IPS-NIHi7 (cell line): Measurements from ENCODE around the gene NEIL1.

Source experiments
- DNase-seq: peaks from one replicate; pipeline ENCODE4 v3.0.0; 2012; ENCODE audit warnings: mixed read lengths; ENCODE audit errors: extremely low spot score

Gene NEIL1

DNA sequence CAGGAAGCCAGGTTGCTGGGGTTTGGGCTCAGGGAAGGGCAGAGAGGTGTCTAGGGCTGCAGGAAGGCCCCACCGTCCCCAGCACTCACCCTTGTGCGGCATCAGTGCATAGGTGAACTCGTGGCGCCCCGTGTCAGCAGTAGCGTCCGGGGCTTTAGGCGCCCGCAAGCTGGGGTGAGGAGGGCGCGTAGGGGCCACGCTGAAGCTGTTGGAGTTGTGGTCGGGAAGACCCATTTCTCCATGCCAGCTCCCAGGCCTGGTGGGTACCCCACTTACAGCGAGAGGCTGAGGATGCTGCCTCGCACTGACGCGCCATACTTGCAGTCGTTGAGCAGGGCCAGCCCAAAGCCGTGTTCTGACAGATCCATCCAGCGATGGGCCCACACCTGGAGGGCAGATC is 9.7 kb downstream of the NEIL1 start:
- no peak for DNase-seq

DNA sequence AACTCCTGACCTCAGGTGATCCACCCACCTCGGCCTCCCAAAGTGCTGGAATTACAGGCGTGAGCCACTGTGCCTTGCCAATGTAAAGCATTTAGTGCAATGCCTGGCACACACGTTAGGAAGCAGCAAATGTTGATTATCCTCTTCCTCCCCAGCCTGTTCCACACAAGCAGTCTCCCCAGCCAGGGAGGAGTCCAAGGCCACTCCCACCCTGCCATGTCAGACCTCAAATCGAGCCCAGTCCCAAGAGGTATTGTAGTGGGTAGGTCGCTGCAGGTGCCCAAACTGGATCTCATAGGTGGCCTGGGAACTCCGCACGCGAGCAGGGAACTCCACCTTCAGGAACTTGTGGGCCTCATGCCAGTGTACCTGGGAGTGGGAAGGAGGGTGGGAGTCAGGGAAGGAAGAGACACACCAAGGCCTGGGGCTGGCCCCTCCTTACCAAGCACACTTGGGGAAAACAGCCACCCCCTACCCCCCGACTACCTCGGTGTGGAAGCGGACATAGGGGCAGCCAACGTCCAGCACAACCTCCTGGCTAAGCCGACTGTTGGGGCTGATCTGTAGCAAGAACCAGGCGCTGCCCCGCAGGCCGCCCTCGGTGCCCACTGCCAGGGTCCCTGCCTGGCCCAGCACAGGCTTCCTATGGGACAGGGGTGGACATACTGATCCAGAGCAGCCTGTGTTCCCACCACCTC is 11.3 kb downstream of the NEIL1 start:
- no peak for DNase-seq

GRCh38 chr15:75358771-75359536 is 12.1 kb downstream of the NEIL1 start:
- no peak for DNase-seq

- DNase-seq: no peak
Measured at GRCh38 chr15:75359537-75360250, 12.9 kb downstream of the NEIL1 start.

DNA sequence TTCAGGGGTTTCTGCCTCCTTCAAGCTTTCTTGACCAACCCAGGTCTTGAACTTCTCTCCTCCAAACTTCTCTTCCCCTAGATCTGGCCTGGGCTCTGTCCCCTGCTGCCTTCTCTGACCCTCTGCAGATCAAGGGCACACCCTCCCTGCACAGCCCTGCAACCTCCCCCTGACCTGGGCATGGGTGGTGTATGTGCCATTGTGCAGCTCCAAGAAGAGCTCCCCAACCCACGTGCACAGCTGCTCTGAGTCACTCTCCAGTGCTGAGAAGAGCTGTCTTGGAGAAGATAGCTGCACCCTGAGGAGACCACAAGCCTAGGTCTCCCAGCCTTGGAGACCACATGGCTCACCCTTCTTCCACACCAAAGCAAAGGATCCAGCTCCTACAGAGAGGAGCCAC is 13.6 kb downstream of the NEIL1 start:
- no peak for DNase-seq

DNA sequence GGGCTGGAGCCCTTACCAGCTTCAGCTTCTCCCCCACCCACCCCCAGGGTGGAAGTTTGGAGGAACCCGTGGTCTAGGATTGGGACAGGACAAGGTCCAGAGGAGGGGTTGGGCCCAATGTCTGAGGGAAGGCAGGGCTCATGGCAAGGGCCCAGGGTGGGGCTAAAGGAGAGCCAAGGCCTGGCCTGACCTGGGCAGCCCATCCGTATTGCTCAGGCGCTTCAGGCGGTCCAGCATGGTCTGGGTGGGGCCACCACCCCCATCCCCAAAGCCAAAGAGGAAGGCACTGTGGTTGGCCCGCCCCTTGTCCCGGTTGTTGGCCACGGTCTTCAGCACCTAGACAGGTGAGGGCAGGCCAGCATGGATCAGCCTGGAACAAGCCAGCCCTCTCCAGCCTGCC is 14.0 kb downstream of the NEIL1 start:
- no peak for DNase-seq

DNA sequence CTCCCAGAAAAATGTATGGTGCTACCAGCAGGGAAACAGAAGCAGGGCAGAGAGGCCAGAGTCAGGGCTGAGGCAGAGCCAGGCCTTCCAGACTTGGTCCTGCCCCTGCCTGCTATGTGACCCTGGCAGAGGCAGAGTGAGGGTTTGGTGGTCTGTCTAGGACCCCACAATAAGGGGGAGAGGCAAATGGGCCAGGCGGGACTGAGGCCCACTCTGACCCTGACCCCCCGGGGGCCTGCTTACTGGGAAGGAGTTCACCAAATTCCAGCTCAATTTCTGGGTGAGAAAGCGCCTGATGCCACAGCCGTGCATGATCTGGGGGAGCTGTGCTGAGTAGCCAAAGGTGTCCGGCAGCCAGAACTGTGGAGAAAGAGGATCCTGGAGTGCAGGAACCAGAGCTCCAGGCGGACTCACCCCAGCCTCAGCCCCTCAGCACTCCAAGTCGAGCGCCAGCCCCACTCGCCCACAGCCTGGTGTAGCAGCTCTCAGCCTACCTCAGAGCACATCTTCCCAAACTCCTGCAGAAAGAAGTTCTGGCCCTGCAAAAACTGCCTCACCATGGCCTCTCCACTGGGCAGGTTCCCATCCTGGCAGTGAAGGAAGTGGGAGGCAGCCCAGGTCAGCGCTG is 14.6 kb downstream of the NEIL1 start:
- DNase-seq: no peak

GRCh38 chr15:75361989-75362641 is 15.3 kb downstream of the NEIL1 start:
- DNase-seq: no peak

- DNase-seq: no peak
Measured at GRCh38 chr15:75362642-75363249, 15.9 kb downstream of the NEIL1 start.

GRCh38 chr15:75363786-75364185 is 16.9 kb downstream of the NEIL1 start:
- no peak for DNase-seq

- no peak for DNase-seq
Measured at GRCh38 chr15:75364881-75365280, 18.0 kb downstream of the NEIL1 start.

DNA sequence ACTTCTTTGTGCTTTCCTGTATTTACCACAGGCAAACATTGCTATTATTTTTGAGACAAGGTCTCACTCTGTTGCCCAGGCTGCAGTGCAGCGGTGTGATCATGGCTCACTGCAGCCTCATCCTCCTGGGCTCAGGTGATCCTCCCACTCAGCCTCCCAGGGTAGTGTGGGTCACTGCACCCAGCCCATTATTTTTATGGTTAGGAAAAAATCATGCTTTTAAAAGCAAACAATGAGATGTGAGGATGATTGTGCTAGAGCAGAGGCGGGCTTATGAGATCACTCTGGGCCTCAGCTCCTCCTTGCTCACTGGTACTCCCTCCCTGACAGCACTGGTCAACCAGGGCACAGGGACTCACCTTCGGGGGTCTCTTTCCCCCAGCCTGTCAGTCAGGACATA is 19.3 kb downstream of the NEIL1 start:
- no peak for DNase-seq

GRCh38 chr15:75367006-75367405 is 20.2 kb downstream of the NEIL1 start:
- no peak for DNase-seq

GRCh38 chr15:75367406-75367912 is 20.6 kb downstream of the NEIL1 start:
- DNase-seq: no peak

GRCh38 chr15:75367913-75368688 is 21.3 kb downstream of the NEIL1 start, which contains the start of gene MAN2C1:
Gene MAN2C1 (minus strand): TSS chr15:75368607. CDS start chr15:75368583, 24 bp downstream.
- DNase-seq: peak; percentile 99

GRCh38 chr15:75368689-75369239 is 21.9 kb downstream of the NEIL1 start:
- DNase-seq: peak; percentile 43

- no peak for DNase-seq
Measured at GRCh38 chr15:75369897-75370581, 23.2 kb downstream of the NEIL1 start.

- DNase-seq: no peak
Measured at GRCh38 chr15:75371486-75371885, 24.6 kb downstream of the NEIL1 start.
